NCI-H1417 treated with DMSO at 0.1 percent for 48 hours (cell line): ENCODE results near the gene GATAD2A.

Source experiments
- DNase-seq: peaks from one replicate; lab custom pipeline; 2025; lab: John Stamatoyannopoulos, UW

The GATAD2A gene

GRCh38 chr19:19547674-19548336 is 142.3 kb downstream of the GATAD2A start:
- no peak for DNase-seq

- no peak for DNase-seq
These were observed 143.7 kb downstream of the GATAD2A start for GRCh38 chr19:19548915-19549759.

- DNase-seq: no peak
These were observed 144.5 kb downstream of the GATAD2A start for GRCh38 chr19:19549804-19550464.

- DNase-seq: no peak
These were observed 145.0 kb downstream of the GATAD2A start for GRCh38 chr19:19550485-19550929.

- DNase-seq: no peak
These were observed 145.7 kb downstream of the GATAD2A start for GRCh38 chr19:19550972-19551852.

- DNase-seq: no peak
These were observed 146.3 kb downstream of the GATAD2A start for GRCh38 chr19:19551853-19552192.

GRCh38 chr19:19552798-19553197 is 147.3 kb downstream of the GATAD2A start:
- DNase-seq: no peak

GRCh38 chr19:19553670-19554069 is 148.2 kb downstream of the GATAD2A start:
- no peak for DNase-seq

- no peak for DNase-seq
These were observed 148.9 kb downstream of the GATAD2A start for GRCh38 chr19:19554074-19555023.

- DNase-seq: no peak
These were observed 152.6 kb downstream of the GATAD2A start for GRCh38 chr19:19558055-19558454.
